ENCODE data around the gene NAT10. TPM values are rescaled to one million over a fixed set of nuclear protein-coding genes. Genes with fewer than 3 reads are reported as not detected.

NAT10 gene
- total and polyA plus RNA-seq, 2 donors from 2014 or later = 24.1 to 43.1 TPM

- no peak overlapping the region for H3K9ac ChIP-seq (ENCODE audit: low read length in 3 of 3)
- no peaks in the 10 kb centered on the region for H3K27me3 ChIP-seq (ENCODE audit: control insufficient read depth, insufficient read depth, low read length)
- no peaks in the 10 kb centered on the region for H3K4me1 ChIP-seq (ENCODE audit: control insufficient read depth in 2 of 3, insufficient read depth in 2 of 3, low read depth in 1 of 3, low read length in 3 of 3)
- FAIRE-seq = no peak
- H3K4me3 ChIP-seq (ENCODE audit: low read length in 3 of 3) = no peak overlapping the region
- H3K27ac ChIP-seq (ENCODE audit: low read depth in 2 of 2, low read length in 2 of 2) = no peak overlapping the region
- TF ChIP-seq CTCF (IDR thresholded peaks at IDR 0.05; ENCODE audit: borderline replicate concordance, extremely low read depth, insufficient read depth) = no peak
- no peak for DNase-seq
- intact Hi-C loops (cut with DNase I) = no loop called here
- H3K36me3 ChIP-seq (ENCODE audit: control insufficient read depth in 2 of 3, insufficient read depth in 3 of 3, low read length in 3 of 3) = peaks cover 12 to 53% (median 33%) of the 10 kb centered on the region in 3 donors
- H3K9me3 ChIP-seq (ENCODE audit: control insufficient read depth in 2 of 3, insufficient read depth in 1 of 3, low read length in 3 of 3) = no peaks in the 10 kb centered on the region
Measured at GRCh38 chr11:34124885-34125668, 19.6 kb downstream of the NAT10 start.

GRCh38 chr11:34126959-34127848, 21.8 kb downstream of the NAT10 start:
- DNase-seq (no peak), FAIRE-seq (no peak)
- no peaks in the 10 kb centered on the region for H3K9me3 ChIP-seq (ENCODE audit: control insufficient read depth in 2 of 3, insufficient read depth in 1 of 3, low read length in 3 of 3)
- intact Hi-C loops (cut with DNase I) = no loop called here
- H3K27ac ChIP-seq (ENCODE audit: low read depth in 2 of 2, low read length in 2 of 2) = no peak overlapping the region
- H3K4me1 ChIP-seq (ENCODE audit: control insufficient read depth in 2 of 3, insufficient read depth in 2 of 3, low read depth in 1 of 3, low read length in 3 of 3) = no peaks in the 10 kb centered on the region
- peaks cover 12 to 56% (median 32%) of the 10 kb centered on the region in 3 donors for H3K36me3 ChIP-seq (ENCODE audit: control insufficient read depth in 2 of 3, insufficient read depth in 3 of 3, low read length in 3 of 3)
- H3K9ac ChIP-seq (ENCODE audit: low read length in 3 of 3) = no peak overlapping the region
- H3K4me3 ChIP-seq (ENCODE audit: low read length in 3 of 3) = no peak overlapping the region
- TF ChIP-seq CTCF (IDR thresholded peaks at IDR 0.05; ENCODE audit: borderline replicate concordance, extremely low read depth, insufficient read depth) = no peak
- H3K27me3 ChIP-seq (ENCODE audit: control insufficient read depth, insufficient read depth, low read length) = no peaks in the 10 kb centered on the region

- Histone ChIP-seq H3K9ac (ENCODE audit: low read length in 3 of 3) (no peak overlapping the region), H3K4me1 (ENCODE audit: control insufficient read depth in 2 of 3, insufficient read depth in 2 of 3, low read depth in 1 of 3, low read length in 3 of 3) (no peaks in the 10 kb centered on the region)
Measured at GRCh38 chr11:34128824-34129223, 23.4 kb downstream of the NAT10 start.

More at GRCh38 chr11:34128824-34129223, 23.4 kb downstream of the NAT10 start:
- Histone ChIP-seq H3K9me3 (ENCODE audit: control insufficient read depth in 2 of 3, insufficient read depth in 1 of 3, low read length in 3 of 3) (no peaks in the 10 kb centered on the region), H3K36me3 (ENCODE audit: control insufficient read depth in 2 of 3, insufficient read depth in 3 of 3, low read length in 3 of 3) (peaks cover 8 to 55% (median 32%) of the 10 kb centered on the region in 3 donors), H3K4me3 (ENCODE audit: low read length in 3 of 3) (no peak overlapping the region), H3K27me3 (ENCODE audit: control insufficient read depth, insufficient read depth, low read length) (no peaks in the 10 kb centered on the region), H3K27ac (ENCODE audit: low read depth in 2 of 2, low read length in 2 of 2) (no peak overlapping the region)
- no peak for FAIRE-seq
- intact Hi-C loops (cut with DNase I) = no loop called here
- TF ChIP-seq CTCF (IDR thresholded peaks at IDR 0.05; ENCODE audit: borderline replicate concordance, extremely low read depth, insufficient read depth) = no peak
- DNase-seq = no peak
